ENCODE measurements around the gene SRRM4.

Gene SRRM4

DNA sequence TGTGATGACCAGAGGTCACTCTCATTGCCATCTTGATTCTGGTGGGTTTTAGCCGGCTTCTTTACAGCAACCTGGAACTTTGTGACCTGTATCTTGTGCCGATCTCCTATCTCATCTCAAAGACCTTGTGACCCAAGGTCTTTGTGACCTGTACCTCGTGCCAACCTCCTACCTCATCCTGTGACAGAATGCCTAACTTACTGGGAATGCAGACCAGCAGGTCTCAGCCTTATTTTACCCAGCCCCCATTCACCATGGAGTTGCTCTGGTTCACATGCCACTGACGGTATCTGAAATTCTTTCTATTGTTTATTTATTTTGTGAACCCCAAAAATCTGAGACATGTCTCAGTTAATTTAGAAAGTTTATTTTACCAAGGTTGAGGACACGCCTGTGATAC is 189.9 kb downstream of the SRRM4 start:
- no peak for DNase-seq (ENCODE audit: low read depth)

- DNase-seq (ENCODE audit: low read depth), result no peak
Observed at GRCh38 chr12:119171691-119172425, 190.5 kb downstream of the SRRM4 start.

- no peak for DNase-seq (ENCODE audit: low read depth)
Observed at GRCh38 chr12:119175081-119175480, 193.7 kb downstream of the SRRM4 start.

- no peak for DNase-seq (ENCODE audit: low read depth)
Observed at GRCh38 chr12:119176267-119177055, 195.1 kb downstream of the SRRM4 start.

- DNase-seq (ENCODE audit: low read depth), result no peak
Observed at GRCh38 chr12:119177056-119177325, 195.7 kb downstream of the SRRM4 start.

GRCh38 chr12:119177724-119178380 is 196.5 kb downstream of the SRRM4 start:
- DNase-seq (ENCODE audit: low read depth), result no peak

DNA sequence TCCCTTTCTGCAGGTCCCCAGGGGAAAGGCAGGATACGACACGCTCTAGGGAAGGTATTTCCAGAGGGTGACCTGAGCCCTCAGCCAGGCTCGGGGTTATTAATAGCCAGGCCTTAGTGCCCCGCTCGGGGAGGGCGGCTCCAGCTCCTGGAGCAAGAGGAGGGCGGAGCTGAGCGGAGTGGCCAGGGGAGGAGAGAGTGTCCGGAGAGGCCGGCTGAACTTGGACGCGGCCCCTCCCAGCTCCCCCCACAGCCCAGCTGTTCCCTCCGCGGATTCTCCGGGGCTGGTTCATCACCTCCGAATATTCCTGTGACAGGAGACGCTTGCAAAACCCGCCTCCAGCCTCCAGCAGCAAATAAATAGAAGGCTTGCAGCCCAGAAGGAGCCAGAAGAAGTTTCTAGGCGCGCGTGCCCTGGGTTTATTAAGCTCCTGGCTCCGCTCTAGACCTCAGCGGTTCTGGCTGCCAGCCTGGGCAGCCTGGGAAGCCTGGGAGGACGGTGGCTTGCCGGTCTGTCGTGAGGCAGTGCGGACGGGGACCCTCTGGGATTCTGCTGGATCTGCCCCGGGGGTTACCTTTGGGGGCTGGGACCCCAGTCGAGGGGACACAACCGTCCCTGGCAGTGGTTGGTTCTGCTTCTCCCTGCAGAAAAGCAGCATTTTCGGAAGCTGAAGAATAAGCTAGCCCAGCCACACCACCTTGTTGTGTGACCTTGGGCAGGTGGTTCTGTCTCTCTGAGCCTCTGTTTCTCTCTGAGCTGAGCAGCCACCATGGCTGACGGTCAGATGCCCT is 197.4 kb downstream of the SRRM4 start, which contains the start of gene HSPB8:
Gene HSPB8 (plus strand): TSS at position 388 of the 791 bp plus-strand sequence. CDS start 382 bp downstream, at position 770.
- no peak for DNase-seq (ENCODE audit: low read depth)

- DNase-seq (ENCODE audit: low read depth), result no peak
Observed at GRCh38 chr12:119179335-119180021, 198.1 kb downstream of the SRRM4 start.

DNA sequence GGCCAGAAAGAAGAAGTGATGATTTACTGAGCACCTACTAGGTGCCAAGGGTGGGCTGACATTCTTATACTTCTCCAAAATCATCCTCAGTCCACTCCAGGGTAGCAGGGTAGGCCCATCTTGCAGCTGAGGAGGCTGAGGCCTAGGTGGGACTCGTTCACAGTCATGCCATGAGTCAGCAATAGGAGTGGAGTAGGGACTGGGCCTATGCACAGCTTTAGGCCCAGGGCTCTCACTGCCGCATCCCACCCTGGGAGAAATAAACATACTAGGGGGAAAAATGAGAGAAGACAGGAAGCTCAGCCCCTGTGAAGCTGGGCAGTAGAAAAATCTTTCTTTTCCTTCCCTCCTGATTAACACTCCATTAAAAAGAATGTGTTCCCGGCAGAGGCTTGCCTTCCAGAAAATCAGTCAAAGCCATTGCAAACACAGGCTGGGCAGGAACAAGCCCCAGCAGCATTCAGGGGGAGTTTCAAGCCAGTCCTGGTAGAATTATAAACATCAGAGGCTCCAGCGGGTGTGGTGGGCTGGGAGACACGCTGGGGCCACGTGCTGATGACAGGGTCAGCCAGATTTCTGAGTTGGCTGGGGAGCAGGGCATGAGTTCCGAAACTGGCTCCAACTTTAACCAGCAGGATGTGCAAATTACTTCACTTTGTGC is 199.2 kb downstream of the SRRM4 start:
- DNase-seq (ENCODE audit: low read depth), result no peak

- no peak for DNase-seq (ENCODE audit: low read depth)
Observed at GRCh38 chr12:119181202-119181601, 199.9 kb downstream of the SRRM4 start.

GRCh38 chr12:119181944-119182343 is 200.6 kb downstream of the SRRM4 start:
- no peak for DNase-seq (ENCODE audit: low read depth)

DNA sequence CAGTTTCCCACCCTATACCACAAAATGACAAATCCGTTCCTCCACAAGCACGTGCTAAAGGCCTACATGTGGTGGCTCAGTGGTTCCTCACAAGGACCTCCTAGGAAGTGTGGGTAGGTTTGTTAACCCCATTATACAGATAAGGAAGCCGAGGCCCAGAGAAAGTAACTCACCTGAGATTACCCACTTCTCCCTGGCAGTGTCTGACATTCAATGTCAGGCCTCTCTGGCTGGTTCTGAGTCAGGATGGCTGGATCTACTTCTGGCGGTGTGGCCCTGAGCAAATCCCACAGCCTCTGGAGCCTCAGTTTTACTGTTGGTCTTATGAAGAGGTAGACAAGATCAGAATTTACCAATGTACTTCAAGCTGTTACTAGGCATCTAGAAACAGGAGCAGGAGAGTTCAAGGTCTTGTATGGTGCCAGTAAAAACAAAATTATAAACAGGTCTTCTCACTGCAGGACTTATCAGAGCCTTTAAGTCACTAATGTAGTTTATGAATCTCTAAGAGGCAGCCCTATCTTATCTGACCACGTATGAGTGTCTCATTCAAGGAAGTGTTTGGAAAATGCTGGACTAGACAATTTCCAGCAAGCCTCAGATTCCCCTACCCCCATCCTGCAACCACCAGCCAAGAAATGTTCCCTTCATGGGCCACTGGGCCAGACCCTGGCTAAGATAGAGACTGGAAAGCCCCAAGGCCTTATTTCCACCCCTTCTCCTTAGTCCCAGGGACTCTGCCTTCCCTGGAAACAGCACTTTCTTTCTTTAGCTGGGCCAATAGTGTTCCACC is 201.6 kb downstream of the SRRM4 start:
- DNase-seq (ENCODE audit: low read depth), result no peak

GRCh38 chr12:119183942-119184695 is 202.8 kb downstream of the SRRM4 start:
- no peak for DNase-seq (ENCODE audit: low read depth)

GRCh38 chr12:119195256-119195655 is 213.9 kb downstream of the SRRM4 start:
- DNase-seq (ENCODE audit: low read depth), result no peak

- no peak for DNase-seq (ENCODE audit: low read depth)
Observed at GRCh38 chr12:119198440-119198839, 217.1 kb downstream of the SRRM4 start.

GRCh38 chr12:119200601-119201000 is 219.3 kb downstream of the SRRM4 start:
- DNase-seq (ENCODE audit: low read depth), result no peak

- DNase-seq (ENCODE audit: low read depth), result no peak
Observed at GRCh38 chr12:119201789-119202543, 220.6 kb downstream of the SRRM4 start.

DNA sequence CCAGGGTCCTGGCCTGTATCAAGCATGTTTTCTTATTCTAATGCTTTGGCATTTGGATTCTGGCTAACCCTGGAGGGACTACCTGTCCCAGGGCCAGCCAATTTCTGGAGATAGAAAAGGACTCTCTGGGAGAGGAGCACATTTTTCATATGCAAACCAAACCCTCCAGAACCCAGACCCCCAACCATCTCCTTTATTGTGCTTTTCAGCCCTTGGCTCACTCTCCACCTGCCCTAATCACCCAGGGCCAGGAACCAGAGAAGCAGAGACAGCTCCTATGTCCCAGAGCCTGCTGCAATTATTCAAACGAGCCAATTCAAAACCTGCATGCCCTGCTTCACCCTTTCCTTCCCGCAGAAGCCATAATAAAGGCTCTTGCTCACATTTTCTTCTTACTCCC is 221.2 kb downstream of the SRRM4 start:
- no peak for DNase-seq (ENCODE audit: low read depth)

DNA sequence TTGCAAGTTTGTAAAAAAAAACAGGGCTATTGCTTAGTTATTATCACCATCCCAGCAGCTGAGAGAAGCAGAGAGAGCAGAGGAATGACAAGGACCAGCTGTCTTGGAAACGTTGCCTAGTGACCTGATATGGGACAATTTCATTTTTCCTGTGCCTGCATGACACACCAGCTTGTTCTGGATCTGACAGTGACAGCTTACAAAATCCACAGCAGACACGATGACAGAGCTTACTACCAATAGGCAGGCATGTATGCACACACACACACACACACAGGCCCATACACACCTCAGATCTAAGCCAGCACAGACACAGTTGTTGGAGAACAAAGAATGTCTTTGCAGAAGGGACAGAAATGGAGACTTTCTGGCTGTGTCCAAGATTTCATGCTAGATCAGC is 222.8 kb downstream of the SRRM4 start:
- DNase-seq (ENCODE audit: low read depth), result no peak
